ENCODE results near the gene PHEX.

DNA sequence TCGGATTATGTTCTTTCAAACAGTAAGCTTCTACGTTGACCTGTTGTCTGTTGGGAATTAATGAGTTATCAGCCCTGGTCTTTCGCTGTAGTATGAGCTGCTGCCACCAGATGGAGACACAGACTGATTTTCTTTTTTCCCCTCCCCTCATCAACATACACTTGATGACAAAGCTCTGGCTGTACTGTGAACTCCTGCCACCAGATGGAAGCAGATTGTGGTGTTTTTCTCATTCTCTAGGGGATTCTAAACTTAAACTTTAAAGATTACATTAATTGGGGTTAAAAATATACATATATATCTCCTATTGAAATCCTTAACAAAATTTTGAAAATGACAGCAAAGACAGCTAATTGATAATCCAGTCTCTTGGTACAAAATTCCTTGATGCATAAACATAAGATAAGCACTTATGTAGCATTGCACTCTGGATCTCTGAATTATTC, 46.8 kb upstream of the PHEX start:
- TF ChIP-seq, protein P1, sequence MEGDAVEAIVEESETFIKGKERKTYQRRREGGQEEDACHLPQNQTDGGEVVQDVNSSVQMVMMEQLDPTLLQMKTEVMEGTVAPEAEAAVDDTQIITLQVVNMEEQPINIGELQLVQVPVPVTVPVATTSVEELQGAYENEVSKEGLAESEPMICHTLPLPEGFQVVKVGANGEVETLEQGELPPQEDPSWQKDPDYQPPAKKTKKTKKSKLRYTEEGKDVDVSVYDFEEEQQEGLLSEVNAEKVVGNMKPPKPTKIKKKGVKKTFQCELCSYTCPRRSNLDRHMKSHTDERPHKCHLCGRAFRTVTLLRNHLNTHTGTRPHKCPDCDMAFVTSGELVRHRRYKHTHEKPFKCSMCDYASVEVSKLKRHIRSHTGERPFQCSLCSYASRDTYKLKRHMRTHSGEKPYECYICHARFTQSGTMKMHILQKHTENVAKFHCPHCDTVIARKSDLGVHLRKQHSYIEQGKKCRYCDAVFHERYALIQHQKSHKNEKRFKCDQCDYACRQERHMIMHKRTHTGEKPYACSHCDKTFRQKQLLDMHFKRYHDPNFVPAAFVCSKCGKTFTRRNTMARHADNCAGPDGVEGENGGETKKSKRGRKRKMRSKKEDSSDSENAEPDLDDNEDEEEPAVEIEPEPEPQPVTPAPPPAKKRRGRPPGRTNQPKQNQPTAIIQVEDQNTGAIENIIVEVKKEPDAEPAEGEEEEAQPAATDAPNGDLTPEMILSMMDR (conservative IDR thresholded peaks at IDR 0.05; ENCODE audit: low read depth in 2 of 2): peak; percentile 83 to 87
- TF ChIP-seq POLR2AphosphoS5 (IDR thresholded peaks at IDR 0.05; ENCODE audit: low read depth): no peak
- TF ChIP-seq, protein P2, sequence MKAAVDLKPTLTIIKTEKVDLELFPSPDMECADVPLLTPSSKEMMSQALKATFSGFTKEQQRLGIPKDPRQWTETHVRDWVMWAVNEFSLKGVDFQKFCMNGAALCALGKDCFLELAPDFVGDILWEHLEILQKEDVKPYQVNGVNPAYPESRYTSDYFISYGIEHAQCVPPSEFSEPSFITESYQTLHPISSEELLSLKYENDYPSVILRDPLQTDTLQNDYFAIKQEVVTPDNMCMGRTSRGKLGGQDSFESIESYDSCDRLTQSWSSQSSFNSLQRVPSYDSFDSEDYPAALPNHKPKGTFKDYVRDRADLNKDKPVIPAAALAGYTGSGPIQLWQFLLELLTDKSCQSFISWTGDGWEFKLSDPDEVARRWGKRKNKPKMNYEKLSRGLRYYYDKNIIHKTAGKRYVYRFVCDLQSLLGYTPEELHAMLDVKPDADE (IDR thresholded peaks at IDR 0.05): no peak
- TF ChIP-seq, protein P3, sequence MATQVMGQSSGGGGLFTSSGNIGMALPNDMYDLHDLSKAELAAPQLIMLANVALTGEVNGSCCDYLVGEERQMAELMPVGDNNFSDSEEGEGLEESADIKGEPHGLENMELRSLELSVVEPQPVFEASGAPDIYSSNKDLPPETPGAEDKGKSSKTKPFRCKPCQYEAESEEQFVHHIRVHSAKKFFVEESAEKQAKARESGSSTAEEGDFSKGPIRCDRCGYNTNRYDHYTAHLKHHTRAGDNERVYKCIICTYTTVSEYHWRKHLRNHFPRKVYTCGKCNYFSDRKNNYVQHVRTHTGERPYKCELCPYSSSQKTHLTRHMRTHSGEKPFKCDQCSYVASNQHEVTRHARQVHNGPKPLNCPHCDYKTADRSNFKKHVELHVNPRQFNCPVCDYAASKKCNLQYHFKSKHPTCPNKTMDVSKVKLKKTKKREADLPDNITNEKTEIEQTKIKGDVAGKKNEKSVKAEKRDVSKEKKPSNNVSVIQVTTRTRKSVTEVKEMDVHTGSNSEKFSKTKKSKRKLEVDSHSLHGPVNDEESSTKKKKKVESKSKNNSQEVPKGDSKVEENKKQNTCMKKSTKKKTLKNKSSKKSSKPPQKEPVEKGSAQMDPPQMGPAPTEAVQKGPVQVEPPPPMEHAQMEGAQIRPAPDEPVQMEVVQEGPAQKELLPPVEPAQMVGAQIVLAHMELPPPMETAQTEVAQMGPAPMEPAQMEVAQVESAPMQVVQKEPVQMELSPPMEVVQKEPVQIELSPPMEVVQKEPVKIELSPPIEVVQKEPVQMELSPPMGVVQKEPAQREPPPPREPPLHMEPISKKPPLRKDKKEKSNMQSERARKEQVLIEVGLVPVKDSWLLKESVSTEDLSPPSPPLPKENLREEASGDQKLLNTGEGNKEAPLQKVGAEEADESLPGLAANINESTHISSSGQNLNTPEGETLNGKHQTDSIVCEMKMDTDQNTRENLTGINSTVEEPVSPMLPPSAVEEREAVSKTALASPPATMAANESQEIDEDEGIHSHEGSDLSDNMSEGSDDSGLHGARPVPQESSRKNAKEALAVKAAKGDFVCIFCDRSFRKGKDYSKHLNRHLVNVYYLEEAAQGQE (IDR thresholded peaks at IDR 0.05; ENCODE audit: unreplicated experiment): no peak
